IMR-90 (cell line): ENCODE measurements around the gene NCAPG2. TPM values are rescaled to one million over a fixed set of nuclear protein-coding genes. Genes with fewer than 3 reads are reported as not detected.

Source experiments
- ATAC-seq: fragments of 200-7000 bp; cut with Tn5 transposase; 2 replicates; pipeline ENCODE4 v1.9.1; 2020; ENCODE audit warnings: low read depth, mild to moderate bottlenecking, moderate library complexity
- BruUV-seq: library from RNA; stranded (reverse); fragments of 400-500 nt; replicated peaks from 2 replicates; lab custom pipeline; 2021; lab: Mats Ljungman, UMichigan
- CTCF ChIA-PET: fragments of 300-600 bp; formaldehyde crosslinking; extraction: SDS; loops from one replicate; lab custom pipeline; 2021; ENCODE audit warnings: antibody characterized with exemption; lab: Yijun Ruan, JAX
- POLR2A ChIA-PET: fragments of 300-600 bp; sonication (Branson Sonifier 250); formaldehyde crosslinking; loops from one replicate; lab custom pipeline; 2022; ENCODE audit warnings: antibody characterized with exemption; ENCODE audit not compliant: unreplicated experiment; lab: Charles Lee
- DNase-seq: peaks from one replicate; pipeline ENCODE4 v3.0.0; 2013
- H2AFZ ChIP-seq: replicated peaks from 2 replicates; pipeline ENCODE3; 2013; ENCODE audit warnings: low read length, mild to moderate bottlenecking; ENCODE audit not compliant: poor library complexity
- H2AK5ac ChIP-seq: 2 replicates; pipeline ENCODE4 v1.6.1; 2013; ENCODE audit warnings: low read depth, low read length, inconsistent platforms
- H2AK9ac ChIP-seq: replicated peaks from 2 replicates; pipeline ENCODE3; 2013; ENCODE audit warnings: mild to moderate bottlenecking, low read depth, low read length, moderate library complexity; ENCODE audit not compliant: poor library complexity
- H2BK120ac ChIP-seq: 2 replicates; pipeline ENCODE4 v1.6.1; 2013; ENCODE audit warnings: low read depth, low read length, inconsistent platforms
- H2BK15ac ChIP-seq: 3 replicates; pipeline ENCODE4 v1.6.1; 2013; ENCODE audit warnings: low read depth, low read length, inconsistent platforms
- H2BK20ac ChIP-seq: 2 replicates; pipeline ENCODE4 v1.6.1; 2013; ENCODE audit warnings: low read depth, mild to moderate bottlenecking, inconsistent platforms, low read length, moderate library complexity
- H2BK5ac ChIP-seq: 2 replicates; pipeline ENCODE4 v1.6.1; 2013; ENCODE audit warnings: mild to moderate bottlenecking, low read depth, low read length, inconsistent platforms; ENCODE audit not compliant: poor library complexity, severe bottlenecking
- H3K14ac ChIP-seq: replicated peaks from 2 replicates; pipeline ENCODE4 v1.6.1; 2013; ENCODE audit warnings: low read depth, low read length, inconsistent platforms
- H3K18ac ChIP-seq: 2 replicates; pipeline ENCODE4 v1.6.1; 2013; ENCODE audit warnings: low read depth, low read length, control low read depth
- H3K23ac ChIP-seq: 2 replicates; pipeline ENCODE4 v1.6.1; 2013; ENCODE audit warnings: low read depth, low read length, inconsistent platforms
- H3K27ac ChIP-seq: 2 replicates; pipeline ENCODE4 v1.5.1; 2013; ENCODE audit warnings: mild to moderate bottlenecking, control low read depth, low read length; ENCODE audit not compliant: insufficient read depth
- H3K27me3 ChIP-seq: 2 replicates; pipeline ENCODE4 v1.6.1; 2013; ENCODE audit warnings: low read length; ENCODE audit not compliant: control insufficient read depth, insufficient read depth
- H3K36me3 ChIP-seq: 2 replicates; pipeline ENCODE4 v1.6.1; 2013; ENCODE audit warnings: low read length, mixed read lengths; ENCODE audit not compliant: control insufficient read depth, insufficient read depth
- H3K4ac ChIP-seq: 2 replicates; pipeline ENCODE4 v1.6.1; 2013; ENCODE audit warnings: low read depth, low read length, inconsistent platforms
- H3K4me1 ChIP-seq: 2 replicates; pipeline ENCODE4 v1.6.1; 2013; ENCODE audit warnings: low read length, mixed read lengths; ENCODE audit not compliant: control insufficient read depth, insufficient read depth
- H3K4me2 ChIP-seq: 2 replicates; pipeline ENCODE4 v1.6.1; 2013; ENCODE audit warnings: low read depth, mild to moderate bottlenecking, control low read depth, low read length, moderate library complexity
- H3K4me3 ChIP-seq: 2 replicates; pipeline ENCODE4 v1.5.1; 2013; ENCODE audit warnings: low read depth, mild to moderate bottlenecking, control low read depth, low read length, moderate library complexity; ENCODE audit not compliant: insufficient read depth
- H3K56ac ChIP-seq: 2 replicates; pipeline ENCODE4 v1.6.1; 2013; ENCODE audit warnings: low read length, inconsistent platforms; ENCODE audit not compliant: insufficient read depth; ENCODE audit errors: extremely low read depth
- H3K79me1 ChIP-seq, 2 experiments: 2 replicates each; pipeline ENCODE4 v1.6.1; 2013; ENCODE audit warnings: low read length in 2 of 2, inconsistent platforms in 1 of 2, low read depth in 1 of 2
- H3K9ac ChIP-seq: 2 replicates; pipeline ENCODE4 v1.6.1; 2013; ENCODE audit warnings: low read depth, low read length, control low read depth
- H3K9me1 ChIP-seq: 2 replicates; pipeline ENCODE4 v1.6.1; 2013; ENCODE audit warnings: low read length, inconsistent platforms; ENCODE audit not compliant: insufficient read depth
- H3K9me3 ChIP-seq: 2 replicates; pipeline ENCODE4 v1.6.1; 2013; ENCODE audit warnings: low read length; ENCODE audit not compliant: control insufficient read depth, insufficient read depth
- H4K20me1 ChIP-seq: 2 replicates; pipeline ENCODE4 v1.6.1; 2013; ENCODE audit warnings: low read length, inconsistent platforms; ENCODE audit not compliant: insufficient read depth
- H4K5ac ChIP-seq: 2 replicates; pipeline ENCODE4 v1.6.1; 2013; ENCODE audit warnings: mild to moderate bottlenecking, low read depth, low read length, control low read depth
- H4K8ac ChIP-seq, 2 experiments: 2 replicates each; pipeline ENCODE4 v1.6.1; 2013; ENCODE audit warnings: low read depth in 2 of 2, low read length in 2 of 2, control low read depth in 1 of 2, inconsistent platforms in 1 of 2
- H4K91ac ChIP-seq: 2 replicates; pipeline ENCODE4 v1.6.1; 2013; ENCODE audit warnings: low read depth, low read length, inconsistent platforms; ENCODE audit not compliant: insufficient read depth
- BHLHE40 ChIP-seq: fragments of 150-350 bp; IDR thresholded peaks from 2 replicates; pipeline ENCODE4 v1.6.1; 2016; ENCODE audit warnings: mild to moderate bottlenecking, low read depth, low read length
- CEBPB ChIP-seq: IDR thresholded peaks from 2 replicates; pipeline ENCODE4 v1.6.1; 2012; ENCODE audit warnings: low read depth, low read length, improper control_type of control experiment
- CHD1 ChIP-seq: IDR thresholded peaks from 2 replicates; pipeline ENCODE4 v1.6.1; 2012; ENCODE audit warnings: low read depth, low read length, improper control_type of control experiment
- FOS ChIP-seq: fragments of 150-350 bp; IDR thresholded peaks from 2 replicates; pipeline ENCODE4 v1.6.1; 2016; ENCODE audit warnings: low read depth, low read length
- MAFK ChIP-seq: IDR thresholded peaks from 2 replicates; pipeline ENCODE4 v1.6.1; 2012; ENCODE audit warnings: low read depth, low read length, improper control_type of control experiment
- MAZ ChIP-seq: IDR thresholded peaks from 2 replicates; pipeline ENCODE4 v1.6.1; 2012; ENCODE audit warnings: low read depth, mild to moderate bottlenecking, low read length, improper control_type of control experiment, moderate library complexity, borderline replicate concordance
- MXI1 ChIP-seq: IDR thresholded peaks from 2 replicates; pipeline ENCODE4 v1.6.1; 2012; ENCODE audit warnings: low read depth, mild to moderate bottlenecking, low read length, moderate library complexity, borderline replicate concordance
- NFE2L2 ChIP-seq: fragments of 150-350 bp; IDR thresholded peaks from 2 replicates; pipeline ENCODE4 v1.6.1; 2016; ENCODE audit warnings: low read depth, mild to moderate bottlenecking, low read length
- POLR2A ChIP-seq: IDR thresholded peaks from 2 replicates; pipeline ENCODE4 v1.6.1; 2012; ENCODE audit warnings: mild to moderate bottlenecking, low read depth, low read length
- RAD21 ChIP-seq: IDR thresholded peaks from 2 replicates; pipeline ENCODE4 v1.6.1; 2012; ENCODE audit warnings: low read length, improper control_type of control experiment
- RCOR1 ChIP-seq: IDR thresholded peaks from 2 replicates; pipeline ENCODE4 v1.6.1; 2012; ENCODE audit warnings: mild to moderate bottlenecking, low read length, improper control_type of control experiment; ENCODE audit not compliant: insufficient replicate concordance
- RFX5 ChIP-seq: IDR thresholded peaks from 2 replicates; pipeline ENCODE4 v1.8.0; 2012; ENCODE audit warnings: low read depth, mild to moderate bottlenecking, low read length, moderate library complexity
- SMC3 ChIP-seq: fragments of 150-350 bp; IDR thresholded peaks from 2 replicates; pipeline ENCODE4 v1.6.1; 2016; ENCODE audit warnings: low read depth, mild to moderate bottlenecking, antibody characterized with exemption, low read length, moderate library complexity
- WGBS, 2 experiments: methylation state at CpG; one replicate each; pipeline versions ENCODE4 v1.1.5 to v1.1.7; 2013; ENCODE audit warnings: missing lambda C conversion rate in 2 of 2; ENCODE audit not compliant: insufficient read length in 1 of 2; ENCODE audit errors: extremely low coverage in 2 of 2; 5-methylcytosine and 5-hydroxymethylcytosine counted together
- dilution Hi-C: fragments of 300-500 bp; cut with HindIII; formaldehyde crosslinking; loops from one replicate; pipeline ENCODE4 v1.14.3; 2018; ENCODE audit warnings: low sequenced_read_pairs; ENCODE audit not compliant: unreplicated experiment
- in situ Hi-C: fragments of 300-500 bp; cut with MboI; formaldehyde crosslinking; loops from 3 replicates; pipeline ENCODE4 v1.14.3; 2019; ENCODE audit warnings: low sequenced_read_pairs, inconsistent platforms, mixed read lengths
- intact Hi-C: fragments of 100-400 bp; cut with micrococcal nuclease; formaldehyde crosslinking; loops from 2 replicates; pipeline ENCODE4 v1.10.0; 2022
- polyA plus RNA-seq, 3 experiments: library from polyadenylated mRNA; depleted of rRNA; stranded (reverse); fragments of >200 nt; gene quantifications; 2 replicates each; pipeline ENCODE4 v1.2.3, GENCODE V29; 2012; ENCODE audit warnings: low replicate concordance in 1 of 3
- total RNA-seq: library from RNA; depleted of rRNA; stranded (reverse); fragments of >200 nt; gene quantifications from 2 replicates; pipeline ENCODE4 v1.2.3, GENCODE V29; 2012
- TF ChIP-seq, protein P1 (sequence below): conservative IDR thresholded peaks from 2 replicates; pipeline ENCODE4 v1.5.1; 2012; ENCODE audit warnings: mild to moderate bottlenecking, low read depth, low read length, improper control_type of control experiment
- TF ChIP-seq, protein P2 (sequence below): fragments of 150-350 bp; IDR thresholded peaks from 2 replicates; pipeline ENCODE4 v1.6.1; 2017; ENCODE audit warnings: mild to moderate bottlenecking, antibody characterized with exemption, low read length, low read depth
- TF ChIP-seq, protein P3 (sequence below): fragments of 150-350 bp; IDR thresholded peaks from 2 replicates; pipeline ENCODE4 v1.6.1; 2016; ENCODE audit warnings: low read depth, mild to moderate bottlenecking, low read length, moderate library complexity, borderline replicate concordance

Gene NCAPG2
- total and polyA plus RNA-seq, 2 of the 4 experiments (the other 2 are of a cell fraction), result 25.6 to 25.8 TPM

DNA sequence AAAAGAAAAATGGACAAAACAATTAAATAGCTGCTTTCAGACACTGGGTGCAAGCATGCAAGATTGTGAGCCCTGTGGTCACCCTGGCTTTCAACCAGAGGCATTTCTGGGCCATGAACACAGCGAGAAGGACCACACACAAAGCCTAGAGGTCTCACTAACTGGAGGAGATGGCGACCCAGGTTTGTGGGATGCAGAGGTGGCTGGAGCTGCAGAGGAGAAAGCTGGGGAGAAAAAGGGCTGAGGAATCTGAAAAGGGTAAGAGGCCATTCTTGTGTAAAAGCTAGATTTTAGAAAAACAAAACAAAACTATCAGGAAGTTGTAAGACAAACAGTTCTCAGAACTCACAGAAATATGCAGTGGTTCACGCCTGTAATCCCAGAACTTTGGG lies 86.9 kb downstream of the NCAPG2 start:
- no peak overlapping the region for H3K4me3 ChIP-seq
- no peak overlapping the region for H2BK120ac ChIP-seq
- no peak overlapping the region for H2BK20ac ChIP-seq
- no peaks in the 10 kb centered on the region for H3K27me3 ChIP-seq
- H2AK9ac ChIP-seq, result no peak overlapping the region
- DNase-seq (peak; percentile 51), ATAC-seq (peak; percentile 7; the same call in 1 of the 2 replicates)
- no peak overlapping the region for H4K91ac ChIP-seq
- ChIA-PET POLR2A (no interaction called here), CTCF (interaction anchor here (0.6 kb wide), 1 partner anchor 19 kb away, joined by 6 read pairs; no protein-coding TSS in a partner anchor)
- no peak overlapping the region for H2BK5ac ChIP-seq
- no peak overlapping the region for H4K8ac ChIP-seq
- no peaks in the 10 kb centered on the region for H4K20me1 ChIP-seq
- H3K56ac ChIP-seq, result peak overlapping the region; percentile 3; the same call in 1 of the 2 replicates
- no peak overlapping the region for H3K14ac ChIP-seq
- H4K5ac ChIP-seq, result no peak overlapping the region; the same call in 1 of the 2 replicates
- H3K23ac ChIP-seq, result 0 out of 2 replicates have a peak overlapping the region, but pooled peaks have one; percentile 29
- no peaks in the 10 kb centered on the region for H3K36me3 ChIP-seq
- H3K9me3 ChIP-seq, result no peaks in the 10 kb centered on the region
- 60% methylated on average over 2 of the region's 3 CpGs; no CpG with 5 or more reads in 1 of the 2 experiments for WGBS, 2 experiments
- H3K27ac ChIP-seq, result no peak overlapping the region
- in situ Hi-C loops, result no loop called here
- no peak overlapping the region for H3K9ac ChIP-seq
- intact Hi-C loops, result loop anchor here (5.0 to 10.0 kb wide), 2 partner anchors 65 to 207 kb away; partner anchors contain the start of gene ESYT2
- H2BK15ac ChIP-seq, result no peak overlapping the region
- dilution Hi-C loops, result no loop called here
- H3K4me2 ChIP-seq, result no peak overlapping the region
- peaks cover 5% of the 10 kb centered on the region for H3K4me1 ChIP-seq
- TF ChIP-seq CEBPB (no peak), POLR2A (no peak), RCOR1 (no peak), BHLHE40 (no peak), SMC3 (no peak), RFX5 (no peak), CHD1 (no peak), MXI1 (no peak), RAD21 (no peak), FOS (no peak), MAFK (no peak), NFE2L2 (no peak), MAZ (no peak)
- TF ChIP-seq, protein P1, sequence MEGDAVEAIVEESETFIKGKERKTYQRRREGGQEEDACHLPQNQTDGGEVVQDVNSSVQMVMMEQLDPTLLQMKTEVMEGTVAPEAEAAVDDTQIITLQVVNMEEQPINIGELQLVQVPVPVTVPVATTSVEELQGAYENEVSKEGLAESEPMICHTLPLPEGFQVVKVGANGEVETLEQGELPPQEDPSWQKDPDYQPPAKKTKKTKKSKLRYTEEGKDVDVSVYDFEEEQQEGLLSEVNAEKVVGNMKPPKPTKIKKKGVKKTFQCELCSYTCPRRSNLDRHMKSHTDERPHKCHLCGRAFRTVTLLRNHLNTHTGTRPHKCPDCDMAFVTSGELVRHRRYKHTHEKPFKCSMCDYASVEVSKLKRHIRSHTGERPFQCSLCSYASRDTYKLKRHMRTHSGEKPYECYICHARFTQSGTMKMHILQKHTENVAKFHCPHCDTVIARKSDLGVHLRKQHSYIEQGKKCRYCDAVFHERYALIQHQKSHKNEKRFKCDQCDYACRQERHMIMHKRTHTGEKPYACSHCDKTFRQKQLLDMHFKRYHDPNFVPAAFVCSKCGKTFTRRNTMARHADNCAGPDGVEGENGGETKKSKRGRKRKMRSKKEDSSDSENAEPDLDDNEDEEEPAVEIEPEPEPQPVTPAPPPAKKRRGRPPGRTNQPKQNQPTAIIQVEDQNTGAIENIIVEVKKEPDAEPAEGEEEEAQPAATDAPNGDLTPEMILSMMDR, result no peak
- TF ChIP-seq, protein P2, sequence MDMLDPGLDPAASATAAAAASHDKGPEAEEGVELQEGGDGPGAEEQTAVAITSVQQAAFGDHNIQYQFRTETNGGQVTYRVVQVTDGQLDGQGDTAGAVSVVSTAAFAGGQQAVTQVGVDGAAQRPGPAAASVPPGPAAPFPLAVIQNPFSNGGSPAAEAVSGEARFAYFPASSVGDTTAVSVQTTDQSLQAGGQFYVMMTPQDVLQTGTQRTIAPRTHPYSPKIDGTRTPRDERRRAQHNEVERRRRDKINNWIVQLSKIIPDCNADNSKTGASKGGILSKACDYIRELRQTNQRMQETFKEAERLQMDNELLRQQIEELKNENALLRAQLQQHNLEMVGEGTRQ, result no peak
- TF ChIP-seq, protein P3, sequence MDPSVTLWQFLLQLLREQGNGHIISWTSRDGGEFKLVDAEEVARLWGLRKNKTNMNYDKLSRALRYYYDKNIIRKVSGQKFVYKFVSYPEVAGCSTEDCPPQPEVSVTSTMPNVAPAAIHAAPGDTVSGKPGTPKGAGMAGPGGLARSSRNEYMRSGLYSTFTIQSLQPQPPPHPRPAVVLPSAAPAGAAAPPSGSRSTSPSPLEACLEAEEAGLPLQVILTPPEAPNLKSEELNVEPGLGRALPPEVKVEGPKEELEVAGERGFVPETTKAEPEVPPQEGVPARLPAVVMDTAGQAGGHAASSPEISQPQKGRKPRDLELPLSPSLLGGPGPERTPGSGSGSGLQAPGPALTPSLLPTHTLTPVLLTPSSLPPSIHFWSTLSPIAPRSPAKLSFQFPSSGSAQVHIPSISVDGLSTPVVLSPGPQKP, result no peak
- H2AK5ac ChIP-seq, result no peak overlapping the region
- H3K4ac ChIP-seq, result no peak overlapping the region
- peaks cover 9% of the 10 kb centered on the region; the same call in 1 of the 2 replicates for H3K9me1 ChIP-seq
- BruUV-seq, result no TSS peak
- H3K79me1 ChIP-seq, result peaks cover 0 to 12% of the 10 kb centered on the region in 2 experiments; a peak in 3 of 4 replicates
- no peak overlapping the region for H2AFZ ChIP-seq
- H3K18ac ChIP-seq, result no peak overlapping the region
